Measurements from ENCODE around the gene GSTCD. TPM values are rescaled to one million over a fixed set of nuclear protein-coding genes. Genes with fewer than 3 reads are reported as not detected.

Gene GSTCD
- total RNA-seq, 1 donor from 2014 or later = 65.3 TPM

- H3K4me2 ChIP-seq = no peak overlapping the region
- no peak overlapping the region for H3K4me3 ChIP-seq
- Mint-ChIP-seq H3K27me3 (ENCODE audit: insufficient read depth, low read depth) (no peaks in the 10 kb centered on the region), H3K36me3 (no peaks in the 10 kb centered on the region), H3K27ac (no peak overlapping the region), H3K9me3 (no peaks in the 10 kb centered on the region), H3K4me1 (peaks cover 2% of the 10 kb centered on the region), H3K4me3 (no peak overlapping the region)
- H3F3A ChIP-seq (ENCODE audit: low read depth) = no peaks in the 10 kb centered on the region
- no peak for TF ChIP-seq EZH2 (IDR thresholded peaks at IDR 0.05)
- no peak for TF ChIP-seq EZH2phosphoT487 (IDR thresholded peaks at IDR 0.05)
- no peak for TF ChIP-seq CTCF (IDR thresholded peaks at IDR 0.05)
- H3K27me3 ChIP-seq = no peaks in the 10 kb centered on the region
- H3K27ac ChIP-seq = no peak overlapping the region
- H3K36me3 ChIP-seq = no peaks in the 10 kb centered on the region
- no peaks in the 10 kb centered on the region for H3K79me2 ChIP-seq (ENCODE audit: low read depth)
- H2AFZ ChIP-seq (replicated peaks) = no peak overlapping the region
- H4K20me1 ChIP-seq (ENCODE audit: low read depth) = no peaks in the 10 kb centered on the region
- no peaks in the 10 kb centered on the region for H3K9me3 ChIP-seq (ENCODE audit: low read depth)
- H3K9ac ChIP-seq = no peak overlapping the region
- H3K4me1 ChIP-seq = peaks cover 8% of the 10 kb centered on the region
- DNase-seq (ENCODE audit: low spot score) = no peak
These were observed 113.5 kb downstream of the GSTCD start for GRCh38 chr4:105822061-105822460.

- H3K4me1 ChIP-seq = peaks cover 3% of the 10 kb centered on the region
- H3K4me3 ChIP-seq = no peak overlapping the region
- H3K9me3 ChIP-seq (ENCODE audit: low read depth) = no peaks in the 10 kb centered on the region
- H3K9ac ChIP-seq = no peak overlapping the region
- Mint-ChIP-seq H3K36me3 (peaks cover 3% of the 10 kb centered on the region), H3K9me3 (no peaks in the 10 kb centered on the region), H3K27ac (no peak overlapping the region), H3K4me1 (no peaks in the 10 kb centered on the region), H3K4me3 (no peak overlapping the region), H3K27me3 (ENCODE audit: insufficient read depth, low read depth) (peaks cover 2% of the 10 kb centered on the region)
- DNase-seq (ENCODE audit: low spot score) = no peak
- no peaks in the 10 kb centered on the region for H4K20me1 ChIP-seq (ENCODE audit: low read depth)
- no peaks in the 10 kb centered on the region for H3K27me3 ChIP-seq
- H3K4me2 ChIP-seq = no peak overlapping the region
- no peak overlapping the region for H3K27ac ChIP-seq
- TF ChIP-seq CTCF (IDR thresholded peaks at IDR 0.05) (no peak), EZH2 (IDR thresholded peaks at IDR 0.05) (no peak), EZH2phosphoT487 (IDR thresholded peaks at IDR 0.05) (no peak)
- H2AFZ ChIP-seq (replicated peaks) = no peak overlapping the region
- H3K79me2 ChIP-seq (ENCODE audit: low read depth) = no peaks in the 10 kb centered on the region
- H3K36me3 ChIP-seq = peaks cover 2% of the 10 kb centered on the region
- H3F3A ChIP-seq (ENCODE audit: low read depth) = no peaks in the 10 kb centered on the region
These were observed 119.5 kb downstream of the GSTCD start for GRCh38 chr4:105828074-105828473.

- no peaks in the 10 kb centered on the region for H3K9me3 ChIP-seq (ENCODE audit: low read depth)
- no peak overlapping the region for H2AFZ ChIP-seq (replicated peaks)
- Mint-ChIP-seq H3K27me3 (ENCODE audit: insufficient read depth, low read depth) (peaks cover 2% of the 10 kb centered on the region), H3K4me3 (no peak overlapping the region), H3K9me3 (no peaks in the 10 kb centered on the region), H3K4me1 (no peaks in the 10 kb centered on the region), H3K27ac (no peak overlapping the region), H3K36me3 (peaks cover 9% of the 10 kb centered on the region)
- DNase-seq (ENCODE audit: low spot score) = no peak
- H3K4me2 ChIP-seq = no peak overlapping the region
- H3K36me3 ChIP-seq = peaks cover 9% of the 10 kb centered on the region
- no peaks in the 10 kb centered on the region for H3F3A ChIP-seq (ENCODE audit: low read depth)
- H3K27me3 ChIP-seq = no peaks in the 10 kb centered on the region
- H3K4me3 ChIP-seq = no peak overlapping the region
- no peak overlapping the region for H3K9ac ChIP-seq
- TF ChIP-seq EZH2phosphoT487 (IDR thresholded peaks at IDR 0.05) (no peak), CTCF (IDR thresholded peaks at IDR 0.05) (no peak), EZH2 (IDR thresholded peaks at IDR 0.05) (no peak)
- H3K4me1 ChIP-seq = peaks cover 3% of the 10 kb centered on the region
- no peak overlapping the region for H3K27ac ChIP-seq
- H4K20me1 ChIP-seq (ENCODE audit: low read depth) = no peaks in the 10 kb centered on the region
- no peaks in the 10 kb centered on the region for H3K79me2 ChIP-seq (ENCODE audit: low read depth)
These were observed 122.6 kb downstream of the GSTCD start for GRCh38 chr4:105831189-105831588.

Measured in neural progenitor cell (in vitro differentiated cells).